Endothelial cell of umbilical vein (primary cell): ENCODE data around the gene NTN5.

Experiments used
- EZH2 ChIP-seq: IDR thresholded peaks from 2 replicates; pipeline ENCODE4 v1.6.1; 2012; ENCODE audit warnings: borderline replicate concordance, low read depth, mild to moderate bottlenecking, moderate library complexity, low read length, inconsistent platforms; ENCODE audit not compliant: severe bottlenecking
- FOS ChIP-seq: IDR thresholded peaks from 2 replicates; pipeline ENCODE4 v1.6.1; 2011; ENCODE audit warnings: mild to moderate bottlenecking, low read length, moderate library complexity, borderline replicate concordance; ENCODE audit not compliant: insufficient read depth
- POLR2A ChIP-seq: IDR thresholded peaks from 2 replicates; pipeline ENCODE4 v1.6.1; 2012; ENCODE audit warnings: low read depth, mild to moderate bottlenecking, control low read depth, low read length
- POLR2AphosphoS5 ChIP-seq: IDR thresholded peaks from 2 replicates; pipeline ENCODE4 v1.6.1; 2012; ENCODE audit warnings: low read depth, mild to moderate bottlenecking, control low read depth, low read length, moderate library complexity; ENCODE audit not compliant: insufficient read depth
- TF ChIP-seq, protein P1 (sequence below), 2 donors: IDR thresholded peaks; 1 replicate in 1 of 2; 2 replicates in 1 of 2; pipeline ENCODE4 v1.5.1; 2011; ENCODE audit warnings: low read length in 2 of 2, mild to moderate bottlenecking in 2 of 2, moderate library complexity in 2 of 2, control low read depth in 1 of 2, inconsistent platforms in 1 of 2, low read depth in 1 of 2; ENCODE audit not compliant: insufficient read depth in 1 of 2; ENCODE audit errors: extremely low read depth in 1 of 2
- TF ChIP-seq, protein P2 (sequence below): IDR thresholded peaks from 2 replicates; pipeline ENCODE4 v1.6.1; 2011; ENCODE audit not compliant: insufficient read depth, insufficient read length

DNA sequence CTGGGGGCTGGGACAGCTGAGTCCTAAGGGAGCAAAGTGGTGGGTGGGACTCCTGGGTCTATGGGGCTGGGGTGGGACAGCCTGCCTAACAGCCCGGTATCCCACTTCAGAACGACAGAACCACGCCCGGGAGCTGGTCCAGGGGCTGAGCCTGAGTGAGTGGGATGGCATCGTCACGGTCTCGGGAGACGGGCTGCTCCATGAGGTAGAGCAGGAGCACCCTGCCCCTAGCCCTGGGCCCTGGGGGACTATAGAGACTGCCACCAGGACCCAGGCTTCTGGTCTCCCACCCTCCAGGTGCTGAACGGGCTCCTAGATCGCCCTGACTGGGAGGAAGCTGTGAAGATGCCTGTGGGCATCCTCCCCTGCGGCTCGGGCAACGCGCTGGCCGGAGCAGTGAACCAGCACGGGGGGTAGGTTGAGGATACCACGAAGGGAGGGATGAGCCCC, 44.9 kb downstream of the NTN5 start:
- TF ChIP-seq, protein P1, sequence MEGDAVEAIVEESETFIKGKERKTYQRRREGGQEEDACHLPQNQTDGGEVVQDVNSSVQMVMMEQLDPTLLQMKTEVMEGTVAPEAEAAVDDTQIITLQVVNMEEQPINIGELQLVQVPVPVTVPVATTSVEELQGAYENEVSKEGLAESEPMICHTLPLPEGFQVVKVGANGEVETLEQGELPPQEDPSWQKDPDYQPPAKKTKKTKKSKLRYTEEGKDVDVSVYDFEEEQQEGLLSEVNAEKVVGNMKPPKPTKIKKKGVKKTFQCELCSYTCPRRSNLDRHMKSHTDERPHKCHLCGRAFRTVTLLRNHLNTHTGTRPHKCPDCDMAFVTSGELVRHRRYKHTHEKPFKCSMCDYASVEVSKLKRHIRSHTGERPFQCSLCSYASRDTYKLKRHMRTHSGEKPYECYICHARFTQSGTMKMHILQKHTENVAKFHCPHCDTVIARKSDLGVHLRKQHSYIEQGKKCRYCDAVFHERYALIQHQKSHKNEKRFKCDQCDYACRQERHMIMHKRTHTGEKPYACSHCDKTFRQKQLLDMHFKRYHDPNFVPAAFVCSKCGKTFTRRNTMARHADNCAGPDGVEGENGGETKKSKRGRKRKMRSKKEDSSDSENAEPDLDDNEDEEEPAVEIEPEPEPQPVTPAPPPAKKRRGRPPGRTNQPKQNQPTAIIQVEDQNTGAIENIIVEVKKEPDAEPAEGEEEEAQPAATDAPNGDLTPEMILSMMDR (IDR thresholded peaks at IDR 0.05; ENCODE audit: extremely low read depth in 1 of 2, insufficient read depth in 1 of 2, low read depth in 1 of 2, low read length in 2 of 2) = no peak
- TF ChIP-seq POLR2A = no peak
- no peak for TF ChIP-seq EZH2
- TF ChIP-seq FOS = no peak
- TF ChIP-seq POLR2AphosphoS5 = no peak
- TF ChIP-seq, protein P2, sequence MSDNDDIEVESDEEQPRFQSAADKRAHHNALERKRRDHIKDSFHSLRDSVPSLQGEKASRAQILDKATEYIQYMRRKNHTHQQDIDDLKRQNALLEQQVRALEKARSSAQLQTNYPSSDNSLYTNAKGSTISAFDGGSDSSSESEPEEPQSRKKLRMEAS = no peak
